ENCODE results near the gene BRME1.

BRME1 gene

GRCh38 chr19:13885826-13886365, 20.0 kb downstream of the BRME1 start:
- DNase-seq = no peak

DNA sequence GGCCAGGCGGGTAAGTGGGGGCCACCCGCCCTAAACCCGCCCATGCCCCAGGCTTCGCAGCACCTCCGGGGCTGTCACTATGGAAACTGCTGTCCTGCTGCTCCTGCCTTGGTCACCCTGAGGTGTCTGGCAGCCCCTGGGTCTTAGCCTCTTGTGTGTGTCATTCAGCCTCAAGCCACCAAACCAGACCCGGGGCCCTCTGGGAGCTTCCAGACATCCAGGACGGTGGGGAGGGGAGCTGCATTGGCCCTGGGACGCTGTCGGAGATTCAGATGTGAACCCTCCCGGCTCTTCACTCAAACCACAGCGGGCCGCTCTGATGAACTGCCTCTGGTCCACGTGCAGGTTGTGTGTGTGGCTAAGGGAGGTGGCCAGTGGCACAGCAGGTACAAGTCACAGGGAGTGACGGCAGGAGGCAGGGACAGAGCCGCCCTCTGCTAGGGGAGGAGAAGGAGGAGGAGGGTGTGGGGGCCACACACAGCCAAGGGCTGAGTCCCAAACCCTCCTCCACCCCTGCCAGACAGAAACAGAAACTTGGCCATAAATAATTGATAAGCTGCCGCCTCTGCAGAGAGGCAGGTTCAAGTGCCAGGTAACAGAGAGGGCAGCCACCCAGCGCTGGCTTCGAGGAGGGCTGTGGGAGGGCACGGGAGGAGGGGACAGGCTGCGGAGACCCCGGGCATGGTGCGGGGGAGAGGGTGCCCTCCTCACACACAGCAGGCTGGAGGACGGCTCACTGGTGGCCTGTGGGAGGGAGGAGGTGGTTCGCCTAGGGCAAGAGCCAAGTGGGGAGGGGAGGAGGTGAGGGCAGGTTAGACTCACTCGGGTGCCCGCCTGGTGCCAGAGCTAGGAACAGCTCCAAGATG, 21.0 kb downstream of the BRME1 start:
- DNase-seq = no peak

DNA sequence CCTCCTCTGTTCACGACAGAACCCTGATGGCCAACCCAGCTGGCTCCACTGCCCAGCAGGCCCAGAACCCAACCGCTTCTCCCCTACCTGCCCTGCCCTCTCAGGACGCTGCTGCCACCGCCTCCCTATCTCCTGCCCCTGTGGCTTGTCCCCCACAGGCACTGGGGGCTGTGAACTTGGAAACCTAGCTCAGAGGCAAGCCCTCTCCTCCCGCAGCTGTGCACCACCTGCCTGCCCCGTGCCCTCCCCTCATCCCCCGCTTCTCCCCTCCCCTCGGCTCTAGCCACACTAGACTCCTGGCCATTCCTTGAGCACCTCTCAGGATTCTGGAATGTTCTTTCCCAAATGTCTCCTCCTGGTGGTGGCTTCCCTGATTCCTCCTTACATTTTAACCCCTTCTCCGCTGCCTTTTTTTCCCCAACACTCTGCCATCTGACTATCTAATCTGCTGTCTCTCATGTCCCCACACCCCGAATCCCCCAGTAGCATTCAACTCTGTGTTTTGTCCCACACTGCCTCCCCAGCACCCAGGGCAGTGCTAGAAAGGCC, 22.3 kb downstream of the BRME1 start:
- no peak for DNase-seq

GRCh38 chr19:13882836-13883235, 23.1 kb downstream of the BRME1 start:
- DNase-seq = no peak

GRCh38 chr19:13882419-13882795, 23.5 kb downstream of the BRME1 start:
- no peak for DNase-seq

DNA sequence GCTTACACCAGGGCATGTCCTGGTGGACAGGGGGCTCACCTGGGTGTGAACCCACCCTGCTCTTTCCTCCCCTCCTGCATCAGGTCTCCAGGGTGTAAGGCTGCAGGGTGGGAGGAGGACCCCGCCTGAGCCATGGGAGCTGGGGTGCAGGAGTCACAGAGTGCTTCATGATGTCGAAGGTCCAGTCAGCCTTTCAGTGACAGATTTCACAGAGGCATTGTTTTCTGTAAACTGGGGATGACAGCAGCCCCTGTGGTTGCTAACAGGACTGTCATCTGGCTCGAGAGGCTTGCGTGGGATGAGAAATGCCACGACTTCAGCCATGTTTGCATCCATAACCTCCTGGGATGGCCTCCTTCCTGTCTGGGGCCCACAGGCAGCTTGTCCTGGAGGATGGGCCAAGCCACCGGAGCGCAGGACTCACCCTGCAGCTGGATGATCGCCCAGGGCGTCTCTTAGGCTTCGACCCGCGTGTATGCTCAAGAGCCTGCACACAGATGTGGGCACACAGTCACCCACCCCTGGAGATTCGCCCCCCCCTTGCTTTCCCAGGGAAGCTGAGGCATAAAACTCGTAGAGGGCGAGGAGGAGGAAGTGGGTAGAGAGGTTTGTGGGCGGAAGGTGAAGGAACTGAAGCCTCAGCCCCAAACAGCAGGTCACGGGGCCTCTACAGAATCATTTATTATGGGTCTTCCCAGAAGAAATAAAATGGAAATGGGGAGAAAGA, 24.1 kb downstream of the BRME1 start:
- no peak for DNase-seq

GRCh38 chr19:13881251-13881691, 24.6 kb downstream of the BRME1 start:
- no peak for DNase-seq

DNA sequence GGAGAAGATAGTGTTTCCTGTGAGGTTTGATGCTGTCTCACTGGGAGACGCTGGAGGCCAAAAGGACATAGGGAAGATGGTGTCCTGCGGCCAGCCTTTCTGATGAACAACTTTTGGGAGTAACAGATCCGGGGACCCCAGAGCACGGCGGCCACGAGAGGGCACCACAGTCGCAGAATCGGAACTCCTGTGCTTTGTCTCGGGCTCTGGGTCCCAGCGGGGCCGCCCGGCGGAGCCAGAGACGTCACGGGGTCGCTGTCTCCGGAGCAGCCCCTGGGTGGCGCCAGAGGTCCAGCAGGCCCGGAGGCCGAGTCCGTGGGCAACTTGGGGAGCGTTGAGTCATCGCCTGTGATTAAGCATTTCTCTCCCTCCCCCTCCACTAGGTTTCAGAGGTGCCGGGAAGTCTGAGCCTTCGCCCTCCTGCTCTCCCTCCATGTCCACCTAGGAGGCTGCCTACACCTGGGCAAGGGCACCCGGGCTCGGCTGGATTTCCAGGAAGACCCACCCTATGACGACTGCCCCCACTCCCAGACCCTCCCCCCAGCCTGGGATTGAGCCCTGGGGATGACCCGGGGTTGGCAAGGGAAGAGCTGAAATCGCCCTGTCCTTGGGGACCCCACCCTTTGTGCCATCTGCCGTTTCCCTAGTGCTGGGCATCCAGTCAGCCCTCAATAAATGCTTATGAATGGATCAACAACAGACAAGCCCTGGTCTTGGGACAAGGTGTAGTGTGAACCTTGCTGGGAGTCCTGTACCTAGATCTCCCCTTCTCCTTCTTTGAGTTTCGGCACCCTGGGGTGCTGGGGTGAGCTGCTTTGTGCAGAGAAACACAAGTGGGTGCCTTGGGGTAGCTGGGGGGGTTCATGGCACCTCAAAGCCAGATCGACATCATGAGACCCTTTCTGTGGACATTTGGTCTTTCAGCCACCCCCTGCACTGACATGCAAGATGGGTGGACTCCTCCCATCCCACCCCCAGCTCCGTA, 25.6 kb downstream of the BRME1 start:
- DNase-seq = peak; percentile 98

DNA sequence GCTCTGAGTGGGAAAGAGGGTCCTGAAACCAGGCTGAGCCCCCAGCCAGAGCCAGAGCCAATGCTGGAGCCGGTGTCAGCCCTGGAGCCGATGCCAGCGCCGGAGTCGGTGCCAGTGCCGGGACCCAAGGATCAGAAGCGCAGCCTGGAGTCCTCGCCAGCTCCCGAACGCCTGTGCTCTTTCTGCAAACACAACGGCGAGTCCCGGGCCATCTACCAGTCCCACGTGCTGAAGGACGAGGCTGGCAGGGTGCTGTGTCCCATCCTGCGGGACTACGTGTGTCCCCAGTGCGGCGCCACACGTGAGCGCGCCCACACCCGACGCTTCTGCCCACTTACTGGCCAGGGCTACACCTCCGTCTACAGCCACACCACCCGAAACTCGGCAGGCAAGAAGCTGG, 28.6 kb downstream of the BRME1 start:
- no peak for DNase-seq

GRCh38 chr19:13876834-13877233, 29.1 kb downstream of the BRME1 start, which contains the start of gene NANOS3:
Gene NANOS3, plus strand, starts transcription at chr19:13877134. Its CDS starts 115 bp downstream, at chr19:13877249.
- no peak for DNase-seq

DNA sequence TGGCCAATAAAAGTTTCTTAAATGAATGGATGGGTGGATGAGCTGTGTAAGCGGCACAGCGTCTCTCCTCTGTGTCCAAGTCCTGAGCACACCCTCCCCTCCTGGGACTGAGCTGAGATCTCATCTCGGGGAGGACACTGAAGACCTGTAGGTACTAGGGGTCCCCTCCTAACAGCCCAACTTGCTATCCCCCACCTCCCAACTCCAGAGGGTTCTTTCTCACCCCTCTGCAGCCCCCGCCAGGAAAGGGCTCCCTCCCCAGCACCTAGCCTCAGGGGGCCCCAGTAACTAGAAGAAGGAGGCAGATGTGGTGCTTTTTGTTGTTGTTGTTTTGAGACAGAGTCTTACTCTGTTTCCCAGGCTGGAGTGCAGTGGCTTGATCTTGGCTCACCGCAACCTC, 30.1 kb downstream of the BRME1 start:
- no peak for DNase-seq

DNA sequence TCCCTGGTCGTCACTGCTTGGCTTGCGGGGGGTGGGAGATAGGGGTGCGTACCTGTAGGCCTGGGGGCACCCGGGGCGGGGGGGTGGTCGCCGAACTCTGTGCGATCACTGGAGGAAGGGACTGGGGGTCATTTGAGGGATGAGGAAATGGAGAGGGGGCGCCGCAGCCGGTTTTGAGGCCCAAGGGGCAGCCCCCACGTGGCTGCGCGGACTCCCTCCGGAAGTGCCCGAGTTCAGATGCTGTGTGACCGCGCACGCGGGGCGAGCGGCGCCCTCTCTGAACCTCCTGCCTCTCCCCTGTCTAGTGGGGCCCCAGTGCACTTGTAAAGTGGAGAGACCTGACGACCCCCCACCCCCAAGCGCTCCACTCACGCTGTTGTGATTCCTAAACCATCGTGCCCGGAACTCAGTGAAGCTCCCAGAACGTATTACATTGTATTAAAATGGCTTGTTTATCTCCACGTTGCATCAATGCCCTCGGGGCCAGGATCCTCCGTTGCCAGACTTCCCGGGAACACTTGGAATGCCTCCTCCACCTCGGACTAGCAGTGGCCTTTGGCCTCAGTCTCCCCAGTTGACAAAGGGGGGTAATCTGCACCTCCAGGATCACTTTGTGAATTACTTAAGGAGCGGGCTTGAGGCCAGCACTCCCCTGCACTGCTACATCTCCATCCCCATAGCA, 31.9 kb downstream of the BRME1 start:
- no peak for DNase-seq

GRCh38 chr19:13872695-13873389, 33.1 kb downstream of the BRME1 start:
- no peak for DNase-seq

- DNase-seq = no peak
Observed at GRCh38 chr19:13872339-13872694, 33.6 kb downstream of the BRME1 start.

GRCh38 chr19:13870873-13871272, 35.0 kb downstream of the BRME1 start:
- DNase-seq = no peak

DNA sequence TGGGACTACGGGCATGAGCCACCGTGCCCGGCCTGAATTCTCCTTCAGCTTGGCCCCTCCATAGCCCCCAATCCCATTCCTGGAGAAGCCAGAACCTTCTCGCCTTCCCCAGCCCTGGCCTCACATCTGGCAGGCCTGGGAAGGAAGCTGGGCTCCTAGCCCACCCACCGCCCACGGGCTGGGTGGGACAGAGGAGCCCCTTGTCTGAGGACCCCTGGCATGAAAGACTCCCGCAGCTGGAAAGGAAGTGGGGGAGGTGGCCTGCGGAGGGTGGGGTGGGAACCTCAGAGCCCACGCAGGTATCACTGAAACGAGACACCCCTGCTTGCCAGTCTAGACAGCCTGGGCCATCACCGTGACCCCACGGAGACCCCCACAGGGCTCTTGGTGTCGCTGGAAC, 36.6 kb downstream of the BRME1 start:
- DNase-seq = no peak

DNA sequence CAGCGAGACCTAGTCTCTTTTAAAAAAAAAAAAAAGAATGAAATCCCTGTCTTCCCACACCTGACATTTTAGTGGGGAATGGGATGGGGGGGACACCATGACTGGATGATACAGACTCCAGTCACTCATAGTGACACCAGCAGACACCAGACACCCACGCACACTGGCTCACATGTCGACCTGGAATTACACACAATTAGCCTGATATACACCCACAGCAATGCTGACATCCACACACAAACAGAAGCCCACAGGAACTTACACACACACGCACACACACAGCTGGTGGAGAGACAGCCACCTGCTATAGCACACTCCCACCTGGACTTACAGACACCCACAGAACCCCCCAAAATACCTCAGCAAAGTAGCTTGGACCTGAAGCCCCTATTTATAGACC, 37.3 kb downstream of the BRME1 start:
- no peak for DNase-seq

GRCh38 chr19:13866463-13867046, 39.4 kb downstream of the BRME1 start:
- no peak for DNase-seq

DNA sequence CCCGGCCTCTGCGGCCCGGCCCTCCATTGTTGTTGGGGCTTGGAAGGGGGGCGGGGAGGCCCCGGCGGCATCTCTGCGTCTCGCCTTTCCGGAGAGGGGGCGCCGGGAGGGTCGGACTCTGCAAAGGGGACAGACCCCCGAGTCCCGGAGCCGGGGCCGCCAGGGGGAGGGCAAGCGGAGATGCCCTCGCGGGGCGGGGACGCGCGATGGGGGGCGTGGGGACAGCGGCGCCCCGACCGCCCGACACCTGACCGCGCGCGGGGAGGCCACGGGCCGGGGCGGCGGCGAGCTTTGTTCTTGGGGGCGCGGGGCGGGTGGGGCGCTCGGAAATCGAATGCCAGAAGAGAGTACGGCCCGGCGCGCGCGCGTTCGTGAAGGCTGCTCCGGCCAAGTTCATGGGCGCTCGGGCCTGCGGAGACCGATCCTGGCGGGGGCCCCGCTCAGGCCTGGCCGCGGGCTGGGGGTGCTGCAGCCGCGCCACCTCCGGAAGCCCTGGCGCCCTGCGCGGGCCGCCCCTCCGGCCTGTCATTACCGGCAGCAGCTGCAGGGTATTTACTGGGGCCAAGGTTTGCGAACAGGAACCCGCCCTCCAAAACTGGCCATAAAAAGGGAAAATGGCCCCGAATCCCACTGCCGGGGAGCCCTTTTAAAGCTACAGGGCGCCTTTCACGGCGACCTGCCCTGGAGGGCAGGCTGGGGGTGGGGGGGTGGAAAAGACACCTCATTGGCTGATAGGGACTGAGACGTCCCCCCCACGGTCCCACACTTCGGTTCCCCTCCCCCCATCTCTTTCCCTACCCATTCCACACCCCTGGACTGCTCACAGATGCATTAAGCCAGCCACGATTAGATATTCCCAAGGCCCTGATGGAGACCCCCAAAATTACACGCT, 40.1 kb downstream of the BRME1 start:
- no peak for DNase-seq

Measured in activated T-cell treated with anti-CD3 and anti-CD28 coated beads for 4 hours (primary cell).